Esophagus (tissue), 2 donors: Measurements from ENCODE around the gene L3MBTL1. TPM values are rescaled to one million over a fixed set of nuclear protein-coding genes. Genes with fewer than 3 reads are reported as not detected.
"Not testable (repeated sequence)": the region's sequence is repeated elsewhere in the genome, so short reads cannot be mapped to it uniquely, and the experiment has no call there.

Source experiments
- H3K27ac ChIP-seq, 2 donors: one replicate each; pipeline ENCODE4 v1.5.1; 2013; ENCODE audit warnings: low read depth in 2 of 2, mild to moderate bottlenecking in 2 of 2, inconsistent platforms in 1 of 2, low read length in 1 of 2, moderate library complexity in 1 of 2
- H3K27me3 ChIP-seq, 2 donors: one replicate each; pipeline ENCODE4 v1.6.1; 2013; ENCODE audit warnings: low read length in 2 of 2, control low read depth in 1 of 2, mild to moderate bottlenecking in 1 of 2; ENCODE audit not compliant: insufficient read depth in 2 of 2, control insufficient read depth in 1 of 2
- H3K36me3 ChIP-seq, 2 donors: one replicate each; pipeline ENCODE4 v1.6.1; 2013; ENCODE audit warnings: low read length in 1 of 2; ENCODE audit not compliant: control insufficient read depth in 2 of 2, insufficient read depth in 2 of 2
- H3K4me1 ChIP-seq, 2 donors: one replicate each; pipeline ENCODE4 v1.6.1; 2013; ENCODE audit warnings: low read length in 1 of 2; ENCODE audit not compliant: control insufficient read depth in 2 of 2, insufficient read depth in 2 of 2
- H3K4me3 ChIP-seq, 2 donors: one replicate each; pipeline ENCODE4 v1.5.1; 2013; ENCODE audit warnings: low read length in 2 of 2, mild to moderate bottlenecking in 2 of 2, low read depth in 1 of 2, moderate library complexity in 1 of 2
- H3K9me3 ChIP-seq, 2 donors: one replicate each; pipeline ENCODE4 v1.6.1; 2013; ENCODE audit warnings: mild to moderate bottlenecking in 2 of 2, low read depth in 1 of 2, low read length in 1 of 2, moderate library complexity in 1 of 2; ENCODE audit not compliant: control insufficient read depth in 2 of 2, insufficient read depth in 1 of 2
- WGBS, 2 donors: extraction: QIAGEN DNeasy Blood & Tissue Kit; methylation state at CpG; one replicate each; pipeline ENCODE4 v1.1.7; 2013; 5-methylcytosine and 5-hydroxymethylcytosine counted together
- polyA plus RNA-seq, 2 donors: library from polyadenylated mRNA; stranded (reverse); fragments of 200-250 nt; gene quantifications; one replicate each; pipeline ENCODE4 v1.2.3, GENCODE V29; 2013
- donor health status: healthy with polysubstance abuse.
- donor health status: Bipolar disorder and iron deficiency.

The L3MBTL1 gene
- polyA plus RNA-seq, 2 donors = 2.8 to 10.3 TPM

- 45 to 65% methylated on average over 3 of the region's 3 CpGs for WGBS, 2 donors
These were observed 15.4 kb upstream of the L3MBTL1 start for GRCh38 chr20:43492101-43492500.

GRCh38 chr20:43495388-43495787 is 12.1 kb upstream of the L3MBTL1 start:
- Histone ChIP-seq H3K9me3 (no peaks in the 10 kb centered on the region), H3K27me3 (peaks cover 0 to 2% of the 10 kb centered on the region in 2 donors), H3K36me3 (no peaks in the 10 kb centered on the region), H3K27ac (no peak overlapping the region), H3K4me3 (no peak overlapping the region), H3K4me1 (no peaks in the 10 kb centered on the region)
- WGBS, 2 donors = 40 to 45% methylated on average over 2 of the region's 2 CpGs

More at GRCh38 chr20:43492101-43492500, 15.4 kb upstream of the L3MBTL1 start:
- H3K4me1 ChIP-seq = no peaks in the 10 kb centered on the region
- no peaks in the 10 kb centered on the region for H3K9me3 ChIP-seq
- peaks cover 0 to 2% of the 10 kb centered on the region in 2 donors for H3K27me3 ChIP-seq
- H3K27ac ChIP-seq = no peak overlapping the region
- H3K36me3 ChIP-seq = no peaks in the 10 kb centered on the region
- H3K4me3 ChIP-seq = no peak overlapping the region

- H3K36me3 ChIP-seq, H3K4me1 ChIP-seq, H3K9me3 ChIP-seq, H3K27ac ChIP-seq, H3K4me3 ChIP-seq, H3K27me3 ChIP-seq: not testable (repeated sequence)
- 92 to 95% methylated on average over 8 of the region's 8 CpGs for WGBS, 2 donors
These were observed 5.5 kb upstream of the L3MBTL1 start for GRCh38 chr20:43502021-43502420.

- no peak overlapping the region for H3K27ac ChIP-seq
- no peaks in the 10 kb centered on the region for H3K27me3 ChIP-seq
- H3K9me3 ChIP-seq = no peaks in the 10 kb centered on the region
- no peak overlapping the region for H3K4me3 ChIP-seq
- H3K4me1 ChIP-seq = peaks cover 0 to 4% of the 10 kb centered on the region in 2 donors
- WGBS, 2 donors = 93 to 95% methylated on average over 7 of the region's 7 CpGs
- no peaks in the 10 kb centered on the region for H3K36me3 ChIP-seq
These were observed 1.3 kb upstream of the L3MBTL1 start for GRCh38 chr20:43506238-43506637.

GRCh38 chr20:43508106-43508505 is 609 bp downstream of the L3MBTL1 start:
- WGBS, 2 donors = 4 to 6% methylated on average over 21 to 22 of the region's 22 CpGs
- Histone ChIP-seq H3K27me3 (no peaks in the 10 kb centered on the region), H3K27ac (no peak overlapping the region), H3K4me3 (peak overlapping the region; percentile 33 to 71), H3K36me3 (no peaks in the 10 kb centered on the region), H3K4me1 (peaks cover 0 to 5% of the 10 kb centered on the region in 2 donors), H3K9me3 (no peaks in the 10 kb centered on the region)

DNA sequence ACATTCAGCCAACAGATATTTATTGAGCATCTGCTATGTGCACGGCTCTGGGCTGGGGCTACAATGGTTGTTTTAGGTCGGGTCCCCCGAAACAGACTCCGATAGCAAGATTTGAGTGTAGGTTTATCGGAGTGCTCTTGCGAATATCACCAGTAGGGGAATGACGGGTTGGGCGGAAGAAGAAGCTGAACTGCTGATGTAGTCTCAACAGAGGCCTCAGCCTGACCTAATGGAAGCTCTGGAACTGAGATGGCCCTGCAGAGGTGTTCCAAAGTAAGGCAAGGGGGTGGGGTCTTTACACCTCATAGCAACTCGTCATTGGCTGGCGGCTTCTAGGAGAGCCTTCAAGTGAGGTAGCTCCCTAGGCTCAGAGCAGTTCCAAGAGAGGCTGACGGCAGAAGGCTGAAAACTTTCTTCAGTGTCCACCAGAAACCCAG is 1.1 kb downstream of the L3MBTL1 start:
- H3K27me3 ChIP-seq = no peaks in the 10 kb centered on the region
- WGBS, 2 donors = 84 to 85% methylated on average over 11 of the region's 11 CpGs
- H3K4me3 ChIP-seq = no peak overlapping the region
- H3K9me3 ChIP-seq = no peaks in the 10 kb centered on the region
- H3K36me3 ChIP-seq = no peaks in the 10 kb centered on the region
- H3K4me1 ChIP-seq = peaks cover 0 to 10% of the 10 kb centered on the region in 2 donors
- no peak overlapping the region for H3K27ac ChIP-seq

DNA sequence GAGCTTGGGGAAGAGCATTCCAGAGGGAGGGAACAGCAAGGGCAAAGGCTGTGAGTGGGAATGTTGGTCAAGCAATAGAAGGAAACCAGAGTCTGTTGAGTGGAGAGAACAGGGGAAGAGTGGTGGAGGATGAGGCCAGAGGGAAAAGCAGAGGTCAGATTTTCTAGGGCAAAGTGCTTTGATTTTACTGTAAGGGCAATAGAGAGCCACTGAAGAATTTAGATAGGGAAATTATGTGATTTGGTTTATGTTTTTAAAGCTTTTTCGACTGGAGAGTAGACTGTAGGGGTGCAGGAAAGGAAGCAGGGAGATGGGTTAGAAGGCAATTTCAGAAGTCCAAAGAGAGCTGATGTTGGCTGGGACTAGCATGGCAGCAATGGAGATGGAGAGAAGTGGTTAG is 4.4 kb downstream of the L3MBTL1 start:
- Histone ChIP-seq H3K27ac (no peak overlapping the region), H3K4me1 (peaks cover 3 to 14% of the 10 kb centered on the region in 2 donors), H3K36me3 (no peaks in the 10 kb centered on the region), H3K4me3 (no peak overlapping the region), H3K27me3 (no peaks in the 10 kb centered on the region), H3K9me3 (no peaks in the 10 kb centered on the region)
- WGBS, 2 donors = 79 to 87% methylated on average over 1 of the region's 1 CpG

GRCh38 chr20:43513372-43513930 is 6.0 kb downstream of the L3MBTL1 start:
- H3K9me3 ChIP-seq = no peaks in the 10 kb centered on the region
- H3K27me3 ChIP-seq = no peaks in the 10 kb centered on the region
- peaks cover 3 to 9% of the 10 kb centered on the region in 2 donors for H3K4me1 ChIP-seq
- H3K36me3 ChIP-seq = no peaks in the 10 kb centered on the region
- 58 to 60% methylated on average over 10 of the region's 10 CpGs for WGBS, 2 donors
- H3K4me3 ChIP-seq = peak overlapping the region; percentile 49 to 71
- H3K27ac ChIP-seq = peak overlapping the region; percentile 8 to 69

DNA sequence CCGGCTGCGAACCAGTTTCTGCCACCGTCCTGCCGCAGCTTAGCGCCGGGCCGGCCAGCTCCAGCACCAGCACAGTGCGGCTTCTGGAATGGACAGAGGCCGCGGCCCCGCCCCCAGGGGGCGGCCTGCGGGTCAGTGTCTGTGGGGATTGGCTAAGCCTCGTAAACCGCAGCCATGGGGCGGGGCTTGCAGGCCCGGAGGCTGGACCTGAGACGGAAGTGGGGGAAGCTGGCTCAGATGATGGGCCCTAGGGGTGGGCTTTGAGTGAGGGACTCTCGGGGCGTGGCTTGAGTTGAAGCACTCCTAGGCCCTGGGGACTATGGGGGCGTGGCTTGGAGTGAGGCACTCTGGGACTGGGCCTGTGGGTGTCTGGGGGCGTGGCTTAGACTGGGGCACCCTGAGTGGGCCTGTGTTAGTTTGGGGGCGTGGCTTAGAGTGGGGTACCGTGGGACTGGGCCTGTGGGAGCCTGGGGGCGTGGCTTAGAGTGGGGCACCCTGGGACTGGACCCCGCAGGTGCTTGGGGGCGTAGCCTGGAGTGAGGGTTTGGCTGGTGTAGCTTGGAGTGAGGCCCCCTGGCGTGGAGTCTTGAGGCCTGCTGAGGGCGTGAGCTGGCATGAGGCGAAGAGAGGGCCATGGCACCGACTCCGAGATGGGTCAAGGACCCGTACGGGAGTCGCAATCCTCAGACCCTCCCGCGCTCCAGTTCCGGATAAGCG is 6.6 kb downstream of the L3MBTL1 start:
- Histone ChIP-seq H3K4me1 (peaks cover 3 to 9% of the 10 kb centered on the region in 2 donors), H3K36me3 (no peaks in the 10 kb centered on the region), H3K9me3 (no peaks in the 10 kb centered on the region), H3K27ac (peak overlapping the region; percentile 24 to 69), H3K4me3 (peak overlapping the region; percentile 49 to 71), H3K27me3 (no peaks in the 10 kb centered on the region)
- 37 to 49% methylated on average over 39 of the region's 39 CpGs for WGBS, 2 donors

DNA sequence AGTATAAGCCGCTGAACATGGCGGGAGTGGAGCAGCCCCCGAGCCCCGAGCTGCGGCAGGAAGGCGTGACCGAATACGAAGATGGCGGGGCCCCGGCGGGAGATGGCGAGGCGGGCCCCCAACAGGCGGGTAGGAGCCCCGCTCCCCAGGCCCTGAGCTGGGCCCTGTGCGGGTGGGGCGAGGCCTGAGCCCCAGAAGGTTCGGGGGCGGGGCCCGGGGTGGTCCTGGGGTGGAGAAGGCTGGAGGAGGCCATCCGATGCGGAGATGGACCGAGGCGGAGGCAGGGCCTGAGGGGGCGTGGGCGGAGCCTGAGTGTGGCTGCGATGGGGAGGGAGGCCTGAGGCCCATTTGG is 7.1 kb downstream of the L3MBTL1 start:
- H3K27ac ChIP-seq = peak overlapping the region; percentile 24 to 28
- WGBS, 2 donors = 39 to 54% methylated on average over 23 to 27 of the region's 27 CpGs
- H3K27me3 ChIP-seq = no peaks in the 10 kb centered on the region
- H3K9me3 ChIP-seq = no peaks in the 10 kb centered on the region
- peaks cover 3 to 9% of the 10 kb centered on the region in 2 donors for H3K4me1 ChIP-seq
- no peaks in the 10 kb centered on the region for H3K36me3 ChIP-seq
- H3K4me3 ChIP-seq = peak overlapping the region; percentile 49 to 71
